Measurements from ENCODE around the gene UBL4A. TPM values are rescaled to one million over a fixed set of nuclear protein-coding genes. Genes with fewer than 3 reads are reported as not detected.

The UBL4A gene
- total RNA-seq, 2 experiments from 2014 or later = 37.4 to 38.2 TPM

DNA sequence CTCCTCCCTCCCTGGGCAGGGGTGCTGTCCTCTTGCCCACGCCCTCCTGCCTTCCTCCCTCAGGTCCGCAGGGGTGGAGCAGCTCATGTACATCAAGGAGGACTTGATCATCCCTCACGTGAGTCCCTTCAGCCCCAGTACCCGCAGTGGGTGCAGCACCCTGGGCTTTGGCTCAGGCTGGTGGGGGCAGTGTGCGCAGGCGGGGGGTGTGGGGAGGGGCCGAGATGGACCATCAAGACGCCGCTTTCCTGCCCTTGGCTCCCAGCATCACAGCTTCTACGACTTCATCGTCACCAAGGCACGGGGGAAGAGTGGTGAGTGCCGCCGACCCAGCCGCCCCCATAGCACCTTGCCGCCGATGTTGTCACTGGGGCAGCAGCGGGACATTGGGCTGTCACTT, 36.8 kb downstream of the UBL4A start:
- Mint-ChIP-seq H3K9me3 (no peaks in the 10 kb centered on the region), H3K36me3 (ENCODE audit: low read depth) (peaks cover 11% of the 10 kb centered on the region), H3K4me3 (no peak overlapping the region), H3K27me3 (ENCODE audit: low read depth) (no peaks in the 10 kb centered on the region), H3K27ac (no peak overlapping the region), H3K4me1 (ENCODE audit: low read depth) (peaks cover 1% of the 10 kb centered on the region)
- CTCF ChIA-PET = no interaction called here
- no peak for DNase-seq
- intact Hi-C loops (cut with micrococcal nuclease) = no loop called here

DNA sequence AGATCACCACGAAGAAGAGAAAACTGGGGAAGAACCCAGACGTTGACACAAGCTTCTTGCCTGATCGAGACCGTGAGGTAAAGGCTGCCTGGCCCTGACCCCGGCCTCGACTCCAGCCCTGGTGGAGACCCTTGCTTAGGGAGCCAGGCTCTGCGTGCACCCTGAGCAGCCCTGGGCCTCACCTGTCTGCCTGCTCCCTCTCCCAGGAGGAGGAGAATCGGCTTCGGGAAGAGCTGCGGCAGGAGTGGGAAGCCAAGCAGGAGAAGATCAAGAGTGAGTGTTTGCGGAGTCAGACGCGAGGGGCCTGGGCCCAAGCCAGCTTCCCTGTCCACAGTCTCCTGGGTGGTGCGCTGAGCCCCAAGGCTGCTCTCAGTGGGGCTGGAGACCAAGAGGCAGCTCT, 37.9 kb downstream of the UBL4A start:
- DNase-seq = no peak
- CTCF ChIA-PET = no interaction called here
- intact Hi-C loops (cut with micrococcal nuclease) = no loop called here
- peaks cover 1% of the 10 kb centered on the region for H3K4me1 Mint-ChIP-seq (ENCODE audit: low read depth)
- H3K36me3 Mint-ChIP-seq (ENCODE audit: low read depth) = peaks cover 11% of the 10 kb centered on the region
- H3K4me3 Mint-ChIP-seq = no peak overlapping the region
- H3K9me3 Mint-ChIP-seq = no peaks in the 10 kb centered on the region
- H3K27ac Mint-ChIP-seq = no peak overlapping the region
- no peaks in the 10 kb centered on the region for H3K27me3 Mint-ChIP-seq (ENCODE audit: low read depth)

DNA sequence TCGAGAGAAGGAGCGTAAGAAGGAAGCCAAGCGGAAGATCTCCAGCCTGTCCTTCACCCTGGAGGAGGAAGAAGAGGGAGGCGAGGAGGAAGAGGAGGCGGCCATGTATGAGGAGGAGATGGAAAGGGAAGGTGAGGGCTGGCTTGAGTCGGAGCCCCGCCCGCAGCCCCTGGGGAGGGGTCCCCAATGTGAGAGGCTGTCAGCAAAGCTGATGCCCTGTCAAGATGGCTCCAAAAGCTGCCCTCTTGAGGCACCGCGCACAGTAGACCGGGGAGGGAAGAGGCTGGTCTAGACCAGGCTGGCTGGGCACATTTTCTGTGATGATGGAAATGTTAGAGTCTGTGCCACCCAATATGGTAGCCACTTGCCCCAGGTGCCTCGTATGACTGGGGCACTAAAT, 40.0 kb downstream of the UBL4A start:
- intact Hi-C loops (cut with micrococcal nuclease) = no loop called here
- Mint-ChIP-seq H3K27me3 (ENCODE audit: low read depth) (no peaks in the 10 kb centered on the region), H3K9me3 (no peaks in the 10 kb centered on the region), H3K27ac (no peak overlapping the region), H3K4me1 (ENCODE audit: low read depth) (peaks cover 1% of the 10 kb centered on the region), H3K36me3 (ENCODE audit: low read depth) (peaks cover 9% of the 10 kb centered on the region), H3K4me3 (no peak overlapping the region)
- CTCF ChIA-PET = no interaction called here
- no peak for DNase-seq

DNA sequence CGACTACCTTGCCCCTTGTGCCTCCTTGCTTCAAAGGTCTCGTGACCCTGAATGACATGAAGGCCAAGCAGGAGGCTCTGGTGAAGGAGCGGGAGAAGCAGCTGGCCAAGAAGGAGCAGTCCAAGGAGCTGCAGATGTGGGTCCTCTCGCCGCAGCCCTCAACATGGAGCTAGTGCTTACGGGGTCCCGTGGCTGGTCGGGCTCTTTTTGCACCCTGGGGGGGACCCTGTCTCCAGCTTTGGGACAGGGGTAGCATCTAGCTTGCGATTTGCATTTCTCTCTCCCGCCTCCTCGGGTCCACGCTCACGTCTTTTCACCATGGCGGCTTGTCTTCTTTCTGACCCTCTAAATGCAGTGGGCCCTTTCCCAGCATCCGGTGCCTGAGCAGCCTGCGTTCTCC, 40.6 kb downstream of the UBL4A start:
- DNase-seq = no peak
- H3K4me1 Mint-ChIP-seq (ENCODE audit: low read depth) = peaks cover 5% of the 10 kb centered on the region
- no peaks in the 10 kb centered on the region for H3K27me3 Mint-ChIP-seq (ENCODE audit: low read depth)
- no peaks in the 10 kb centered on the region for H3K9me3 Mint-ChIP-seq
- peak overlapping the region; percentile 29 for H3K4me3 Mint-ChIP-seq
- CTCF ChIA-PET = no interaction called here
- intact Hi-C loops (cut with micrococcal nuclease) = no loop called here
- H3K36me3 Mint-ChIP-seq (ENCODE audit: low read depth) = peaks cover 9% of the 10 kb centered on the region
- H3K27ac Mint-ChIP-seq = no peak overlapping the region

DNA sequence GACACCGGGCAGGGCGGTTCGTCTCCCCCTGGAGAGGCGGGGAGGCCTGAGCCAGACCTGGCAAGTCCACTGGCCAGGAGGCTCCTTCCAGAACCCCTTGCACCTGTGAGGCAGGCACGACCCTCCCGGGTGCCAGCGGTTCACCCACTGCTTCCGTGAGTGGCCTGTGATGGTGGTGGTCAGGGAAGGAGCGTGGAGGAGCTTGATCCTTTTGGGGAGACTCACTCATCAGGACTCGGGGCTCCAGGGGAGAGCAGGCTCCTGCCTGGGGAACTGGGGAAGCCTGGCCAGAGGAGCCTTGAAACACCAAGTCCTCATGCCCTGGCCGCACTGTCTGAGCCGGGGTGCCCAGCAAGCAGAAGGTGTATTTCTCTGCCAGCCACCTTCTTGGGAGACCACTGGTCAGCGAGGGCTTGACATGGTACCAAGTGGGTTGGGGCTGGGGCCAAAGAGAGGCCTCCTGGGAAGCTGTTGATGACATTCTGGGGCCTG, 41.6 kb downstream of the UBL4A start:
- H3K27me3 Mint-ChIP-seq (ENCODE audit: low read depth) = no peaks in the 10 kb centered on the region
- no peak for DNase-seq
- H3K27ac Mint-ChIP-seq = no peak overlapping the region
- no peaks in the 10 kb centered on the region for H3K9me3 Mint-ChIP-seq
- H3K4me3 Mint-ChIP-seq = peak overlapping the region; percentile 38
- intact Hi-C loops (cut with micrococcal nuclease) = loop anchor here (5.0 kb wide), 2 partner anchors 32 to 48 kb away; partner anchors contain the start of genes LAGE3 and RPL10
- CTCF ChIA-PET = no interaction called here
- H3K36me3 Mint-ChIP-seq (ENCODE audit: low read depth) = peaks cover 8% of the 10 kb centered on the region
- H3K4me1 Mint-ChIP-seq (ENCODE audit: low read depth) = peaks cover 9% of the 10 kb centered on the region

DNA sequence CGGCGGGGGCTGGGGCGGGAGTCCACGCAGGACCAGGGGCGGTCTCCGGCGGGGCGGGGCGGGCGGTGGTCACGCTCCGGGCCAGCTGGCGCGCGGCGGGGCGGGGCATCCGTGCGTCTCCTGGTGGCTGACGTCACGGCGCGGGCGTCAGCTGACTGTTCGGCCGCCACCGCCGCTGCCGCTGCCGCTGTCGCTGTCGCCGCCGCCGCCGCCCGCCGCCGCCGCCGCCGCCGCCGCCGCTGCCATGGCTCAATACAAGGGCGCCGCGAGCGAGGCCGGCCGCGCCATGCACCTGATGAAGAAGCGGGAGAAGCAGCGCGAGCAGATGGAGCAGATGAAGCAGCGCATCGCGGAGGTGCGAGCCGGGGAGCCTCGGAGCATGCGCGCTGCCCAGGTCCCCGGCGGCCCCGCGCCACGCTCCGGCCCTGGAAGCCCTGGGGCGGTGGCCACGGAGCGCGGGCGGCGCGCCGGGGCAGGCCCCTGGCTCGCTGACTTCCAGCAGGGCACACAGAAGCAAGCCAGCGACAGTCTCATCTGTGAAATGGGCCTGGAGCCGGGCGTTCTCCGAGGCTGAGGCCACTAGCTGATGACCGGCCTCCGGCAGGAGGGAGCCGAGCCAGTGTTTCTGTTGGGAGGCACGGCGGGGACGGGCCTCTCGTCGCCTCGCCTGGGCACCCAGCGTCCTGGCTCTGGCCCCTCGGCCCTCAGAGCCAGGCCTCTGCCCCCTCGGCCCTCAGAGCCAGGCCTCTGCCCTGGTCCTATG, 42.2 kb downstream of the UBL4A start, which contains the start of gene FAM50A:
TSS of gene FAM50A (plus strand) at position 150 of the 763 bp plus-strand sequence. CDS start at position 245, 95 bp downstream.
- peak; percentile 65 for DNase-seq
- Mint-ChIP-seq H3K27ac (peak within 1 kb of the TSS; percentile 30), H3K4me3 (peak within 1 kb of the TSS; percentile 67), H3K4me1 (ENCODE audit: low read depth) (peaks cover 9% of the 10 kb centered on the region), H3K27me3 (ENCODE audit: low read depth) (no peaks in the 10 kb centered on the region), H3K9me3 (no peaks in the 10 kb centered on the region), H3K36me3 (ENCODE audit: low read depth) (peaks cover 8% of the 10 kb centered on the region)
- CTCF ChIA-PET = interaction anchor here (1.1 kb wide), 1 partner anchor 83 kb away, joined by 4 read pairs; no protein-coding TSS in a partner anchor
- intact Hi-C loops (cut with micrococcal nuclease) = loop anchor here (5.0 kb wide), 2 partner anchors 33 to 47 kb away; partner anchors contain the start of genes LAGE3 and RPL10

DNA sequence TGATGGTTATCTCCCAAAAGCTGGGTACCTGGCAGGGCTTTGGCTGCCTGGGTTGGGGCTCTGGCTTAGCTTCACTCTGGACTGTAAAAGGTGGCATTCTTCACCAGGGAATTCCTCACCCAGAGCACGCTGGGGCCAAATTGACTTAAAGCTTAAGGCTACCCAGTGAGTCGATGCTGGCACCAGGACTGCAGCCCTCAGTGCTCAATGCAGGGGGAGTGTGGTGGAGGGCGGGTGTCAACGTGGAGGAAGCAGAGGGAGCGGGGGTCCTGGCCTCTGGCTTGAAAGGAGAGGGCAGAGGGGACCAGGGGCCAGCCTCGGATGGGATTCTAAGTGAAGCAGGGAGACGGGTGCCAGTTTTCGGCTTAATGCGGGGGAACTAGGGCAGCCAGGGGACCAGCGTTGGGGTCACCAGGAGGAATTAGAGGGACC, 42.9 kb downstream of the UBL4A start:
- no peaks in the 10 kb centered on the region for H3K9me3 Mint-ChIP-seq
- CTCF ChIA-PET = interaction anchor here (1.1 kb wide), 1 partner anchor 83 kb away, joined by 4 read pairs; no protein-coding TSS in a partner anchor
- intact Hi-C loops (cut with micrococcal nuclease) = loop anchor here (5.0 kb wide), 2 partner anchors 34 to 46 kb away; partner anchors contain the start of genes LAGE3 and RPL10
- peaks cover 13% of the 10 kb centered on the region for H3K4me1 Mint-ChIP-seq (ENCODE audit: low read depth)
- peak overlapping the region; percentile 30 for H3K27ac Mint-ChIP-seq
- no peak for DNase-seq
- peak overlapping the region; percentile 65 for H3K4me3 Mint-ChIP-seq
- H3K36me3 Mint-ChIP-seq (ENCODE audit: low read depth) = peaks cover 8% of the 10 kb centered on the region
- no peaks in the 10 kb centered on the region for H3K27me3 Mint-ChIP-seq (ENCODE audit: low read depth)

DNA sequence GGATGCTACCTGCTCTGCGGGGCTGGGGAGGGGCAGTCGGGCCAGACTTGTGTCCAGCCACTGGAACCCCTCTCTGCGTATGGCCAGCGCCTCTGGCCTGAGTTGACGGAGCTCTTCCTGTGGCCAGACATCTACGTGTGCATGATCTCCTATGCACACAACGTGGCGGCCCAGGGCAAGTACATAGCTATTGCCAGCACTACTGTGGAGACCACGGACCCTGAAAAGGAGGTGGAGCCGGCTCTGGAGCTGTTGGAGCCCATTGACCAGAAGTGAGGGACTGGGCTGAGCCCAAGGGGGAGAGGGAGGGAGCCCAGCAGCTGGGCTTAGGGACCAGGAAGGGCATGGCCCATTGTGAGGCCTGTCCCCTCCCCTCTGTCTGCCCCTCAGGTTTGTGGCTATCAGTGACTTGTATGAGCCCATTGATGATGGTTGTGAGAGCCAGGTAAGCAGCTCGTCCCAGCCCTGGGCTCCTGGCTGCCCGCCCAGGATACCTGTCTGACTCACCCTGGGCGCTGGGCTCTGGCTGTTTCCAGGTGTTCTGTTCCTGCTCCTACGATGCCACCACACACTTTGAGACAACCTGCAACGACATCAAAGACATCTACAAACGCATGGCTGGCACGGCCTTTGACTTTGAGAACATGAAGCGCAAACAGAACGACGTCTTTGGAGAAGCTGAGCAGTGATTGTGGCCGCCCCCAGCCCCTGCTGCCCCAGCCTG, 44.3 kb downstream of the UBL4A start:
- no peak overlapping the region for H3K4me3 Mint-ChIP-seq
- peaks cover 8% of the 10 kb centered on the region for H3K36me3 Mint-ChIP-seq (ENCODE audit: low read depth)
- no peak overlapping the region for H3K27ac Mint-ChIP-seq
- CTCF ChIA-PET = no interaction called here
- H3K9me3 Mint-ChIP-seq = no peaks in the 10 kb centered on the region
- peaks cover 18% of the 10 kb centered on the region for H3K4me1 Mint-ChIP-seq (ENCODE audit: low read depth)
- H3K27me3 Mint-ChIP-seq (ENCODE audit: low read depth) = no peaks in the 10 kb centered on the region
- no peak for DNase-seq
- intact Hi-C loops (cut with micrococcal nuclease) = loop anchor here (5.0 kb wide), 2 partner anchors 35 to 45 kb away; partner anchors contain the start of genes LAGE3 and RPL10

DNA sequence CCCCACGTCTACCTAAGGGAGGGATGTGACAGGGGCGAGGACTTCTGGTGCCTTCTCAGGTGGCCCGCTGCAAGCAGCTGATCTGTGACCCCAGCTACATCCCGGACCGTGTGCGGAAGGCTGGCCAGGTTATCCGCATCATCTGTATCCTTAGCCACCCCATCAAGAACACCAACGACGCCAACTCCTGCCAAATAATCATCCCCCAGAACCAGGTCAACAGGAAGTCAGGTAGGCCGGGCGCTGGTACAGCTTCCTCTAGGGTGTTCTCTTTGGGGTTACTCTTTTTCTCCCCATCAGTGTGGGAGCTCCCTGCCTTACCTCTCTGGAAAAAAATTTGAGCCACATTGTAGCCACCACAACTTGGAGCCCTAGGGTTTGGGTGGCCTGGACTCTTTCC, 44.9 kb downstream of the UBL4A start:
- DNase-seq = no peak
- CTCF ChIA-PET = no interaction called here
- H3K36me3 Mint-ChIP-seq (ENCODE audit: low read depth) = peaks cover 4% of the 10 kb centered on the region
- no peaks in the 10 kb centered on the region for H3K9me3 Mint-ChIP-seq
- H3K27me3 Mint-ChIP-seq (ENCODE audit: low read depth) = no peaks in the 10 kb centered on the region
- H3K4me1 Mint-ChIP-seq (ENCODE audit: low read depth) = peaks cover 18% of the 10 kb centered on the region
- H3K27ac Mint-ChIP-seq = no peak overlapping the region
- no peak overlapping the region for H3K4me3 Mint-ChIP-seq
- intact Hi-C loops (cut with micrococcal nuclease) = loop anchor here (5.0 kb wide), 2 partner anchors 36 to 44 kb away; partner anchors contain the start of genes LAGE3 and RPL10

DNA sequence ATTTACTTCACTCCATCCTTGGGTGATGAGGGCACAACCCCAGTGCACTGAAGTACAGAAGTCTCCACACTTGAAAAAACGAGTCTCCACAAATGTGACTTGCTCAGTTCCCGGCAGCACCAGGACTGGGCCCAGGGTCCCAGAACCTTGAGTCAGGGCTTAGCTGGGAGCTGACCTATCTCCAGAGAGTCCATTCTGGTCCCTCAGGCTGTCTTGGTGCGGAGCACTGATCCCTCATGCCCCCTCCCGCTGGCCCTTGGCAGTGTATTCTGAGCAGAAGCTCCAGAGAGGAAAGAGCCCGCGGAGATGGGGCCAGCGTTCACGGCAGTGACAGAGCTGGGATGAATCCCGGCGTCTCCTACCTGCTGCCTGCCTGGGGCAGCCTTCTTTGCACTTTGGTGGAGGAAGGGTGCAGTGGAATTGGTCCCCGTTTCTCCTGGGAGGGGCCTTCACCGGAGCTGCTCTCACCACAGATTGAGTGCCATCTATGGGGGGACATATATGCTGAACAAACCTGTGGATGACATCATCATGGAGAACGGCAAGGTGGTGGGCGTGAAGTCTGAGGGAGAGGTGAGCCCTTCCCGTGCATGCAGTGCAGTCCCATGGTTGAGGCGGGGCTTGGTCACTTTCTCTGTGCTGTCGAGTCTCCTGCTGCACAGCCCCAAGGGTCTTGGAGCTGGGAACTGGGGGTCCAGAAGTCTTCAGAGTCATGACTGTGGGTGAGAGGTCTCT, 45.6 kb downstream of the UBL4A start:
- Mint-ChIP-seq H3K4me3 (no peak overlapping the region), H3K9me3 (no peaks in the 10 kb centered on the region), H3K4me1 (ENCODE audit: low read depth) (peaks cover 22% of the 10 kb centered on the region), H3K36me3 (ENCODE audit: low read depth) (no peaks in the 10 kb centered on the region), H3K27ac (no peak overlapping the region), H3K27me3 (ENCODE audit: low read depth) (no peaks in the 10 kb centered on the region)
- CTCF ChIA-PET = no interaction called here
- intact Hi-C loops (cut with micrococcal nuclease) = loop anchor here (5.0 kb wide), 2 partner anchors 37 to 43 kb away; partner anchors contain the start of genes LAGE3 and RPL10
- DNase-seq = no peak

DNA sequence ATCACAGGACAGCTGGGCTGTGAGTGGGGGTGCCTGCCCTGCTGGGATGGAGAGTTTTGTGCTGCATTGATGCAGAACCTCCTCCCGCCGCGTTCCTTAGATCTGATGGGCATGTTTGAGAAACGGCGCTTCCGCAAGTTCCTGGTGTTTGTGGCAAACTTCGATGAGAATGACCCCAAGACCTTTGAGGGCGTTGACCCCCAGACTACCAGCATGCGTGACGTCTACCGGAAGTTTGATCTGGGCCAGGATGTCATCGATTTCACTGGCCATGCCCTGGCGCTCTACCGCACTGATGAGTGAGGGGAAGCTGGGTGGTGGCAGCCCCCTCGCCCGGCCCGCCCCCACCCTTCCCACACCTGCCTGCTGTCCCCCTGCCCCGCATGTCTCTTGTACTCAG, 46.6 kb downstream of the UBL4A start:
- H3K27ac Mint-ChIP-seq = no peak overlapping the region
- intact Hi-C loops (cut with micrococcal nuclease) = loop anchor here (5.0 kb wide), 2 partner anchors 37 to 43 kb away; partner anchors contain the start of genes LAGE3 and RPL10
- CTCF ChIA-PET = no interaction called here

More for the DNA sequence above, 46.6 kb downstream of the UBL4A start:
- Mint-ChIP-seq H3K36me3 (ENCODE audit: low read depth) (no peaks in the 10 kb centered on the region), H3K9me3 (no peaks in the 10 kb centered on the region), H3K27me3 (ENCODE audit: low read depth) (no peaks in the 10 kb centered on the region), H3K4me1 (ENCODE audit: low read depth) (peaks cover 22% of the 10 kb centered on the region), H3K4me3 (no peak overlapping the region)
- DNase-seq = no peak
